Trophoblast cell (in vitro differentiated cells and primary cell): ENCODE results near the gene CSMD2.

ENCODE experiments used
- DNase-seq, 2 donors: peaks; one replicate each; pipeline ENCODE4 v3.0.0-alpha.2; 2016
- H2AFZ ChIP-seq: 2 replicates; pipeline ENCODE4 v1.6.1; 2013; ENCODE audit warnings: low read length, moderate library complexity, mild to moderate bottlenecking; ENCODE audit not compliant: insufficient read depth, poor library complexity
- H2AK5ac ChIP-seq: 2 replicates; pipeline ENCODE4 v1.6.1; 2013; ENCODE audit warnings: mild to moderate bottlenecking, low read length
- H2BK120ac ChIP-seq: 2 replicates; pipeline ENCODE4 v1.6.1; 2013; ENCODE audit warnings: low read length, mild to moderate bottlenecking, moderate library complexity; ENCODE audit not compliant: insufficient read depth, poor library complexity
- H2BK12ac ChIP-seq: 2 replicates; pipeline ENCODE4 v1.6.1; 2013; ENCODE audit warnings: mild to moderate bottlenecking, low read length, moderate library complexity
- H2BK5ac ChIP-seq: 2 replicates; pipeline ENCODE4 v1.6.1; 2013; ENCODE audit warnings: low read length, low read depth, moderate library complexity, mild to moderate bottlenecking; ENCODE audit not compliant: poor library complexity
- H3K14ac ChIP-seq: 2 replicates; pipeline ENCODE4 v1.6.1; 2013; ENCODE audit warnings: mild to moderate bottlenecking, low read length
- H3K18ac ChIP-seq: 2 replicates; pipeline ENCODE4 v1.6.1; 2013; ENCODE audit warnings: mild to moderate bottlenecking, low read length
- H3K23ac ChIP-seq: 2 replicates; pipeline ENCODE4 v1.6.1; 2013; ENCODE audit warnings: low read length
- H3K27ac ChIP-seq: 2 replicates; pipeline ENCODE4 v1.5.1; 2013; ENCODE audit warnings: low read depth, mild to moderate bottlenecking, inconsistent platforms, low read length, moderate library complexity
- H3K27me3 ChIP-seq: 2 replicates; pipeline ENCODE4 v1.6.1; 2013; ENCODE audit warnings: inconsistent platforms, mild to moderate bottlenecking, low read length, moderate library complexity; ENCODE audit not compliant: insufficient read depth
- H3K36me3 ChIP-seq, 2 experiments: 1 replicate in 1 of 2; 2 replicates in 1 of 2; pipeline ENCODE4 v1.6.1; 2013; ENCODE audit warnings: low read length in 2 of 2, mild to moderate bottlenecking in 2 of 2, moderate library complexity in 1 of 2; ENCODE audit not compliant: insufficient read depth in 2 of 2, control insufficient read depth in 1 of 2
- H3K4ac ChIP-seq: 2 replicates; pipeline ENCODE4 v1.6.1; 2013; ENCODE audit warnings: low read depth, mild to moderate bottlenecking, low read length, moderate library complexity
- H3K4me1 ChIP-seq, 2 experiments: 1 replicate in 1 of 2; 2 replicates in 1 of 2; pipeline ENCODE4 v1.6.1; 2013; ENCODE audit warnings: low read length in 2 of 2, mild to moderate bottlenecking in 2 of 2, moderate library complexity in 1 of 2; ENCODE audit not compliant: insufficient read depth in 2 of 2, control insufficient read depth in 1 of 2
- H3K4me2 ChIP-seq: 2 replicates; pipeline ENCODE4 v1.6.1; 2013; ENCODE audit warnings: inconsistent platforms, mild to moderate bottlenecking, low read length, moderate library complexity
- H3K4me3 ChIP-seq: 2 replicates; pipeline ENCODE4 v1.5.1; 2013; ENCODE audit warnings: mild to moderate bottlenecking, low read depth, low read length, inconsistent platforms
- H3K79me1 ChIP-seq: one replicate; pipeline ENCODE4 v1.6.1; 2013; ENCODE audit warnings: low read length
- H3K79me2 ChIP-seq: 2 replicates; pipeline ENCODE4 v1.6.1; 2013; ENCODE audit warnings: low read length, mild to moderate bottlenecking; ENCODE audit not compliant: control insufficient read depth, insufficient read depth, poor library complexity
- H3K9ac ChIP-seq: 2 replicates; pipeline ENCODE4 v1.6.1; 2013; ENCODE audit warnings: mild to moderate bottlenecking, low read length
- H3K9me3 ChIP-seq: 2 replicates; pipeline ENCODE4 v1.6.1; 2013; ENCODE audit warnings: low read depth, mild to moderate bottlenecking, control low read depth, inconsistent platforms, low read length; ENCODE audit not compliant: insufficient read depth
- H4K12ac ChIP-seq: 2 replicates; pipeline ENCODE4 v1.6.1; 2013; ENCODE audit warnings: low read depth, mild to moderate bottlenecking, low read length, moderate library complexity
- H4K8ac ChIP-seq: 2 replicates; pipeline ENCODE4 v1.6.1; 2013; ENCODE audit warnings: low read depth, mild to moderate bottlenecking, low read length, moderate library complexity
- H4K91ac ChIP-seq: one replicate; pipeline ENCODE4 v1.6.1; 2013; ENCODE audit warnings: low read depth, mild to moderate bottlenecking, low read length, moderate library complexity
- WGBS: extraction: QIAGEN DNeasy Blood & Tissue Kit; methylation state at CpG from one replicate; pipeline ENCODE4 v1.1.7; 2013; ENCODE audit warnings: missing lambda C conversion rate; ENCODE audit not compliant: insufficient read length, insufficient coverage; ENCODE audit errors: extremely low coverage; 5-methylcytosine and 5-hydroxymethylcytosine counted together

CSMD2 gene

GRCh38 chr1:33471416-33471815 lies 693.6 kb downstream of the CSMD2 start:
- Histone ChIP-seq H3K23ac (no peak overlapping the region), H2AK5ac (no peak overlapping the region), H3K79me2 (no peaks in the 10 kb centered on the region), H4K8ac (no peak overlapping the region), H3K4me2 (no peak overlapping the region), H2AFZ (no peak overlapping the region), H3K36me3 (no peaks in the 10 kb centered on the region), H3K18ac (no peak overlapping the region), H2BK12ac (no peak overlapping the region), H3K9me3 (no peaks in the 10 kb centered on the region), H3K4me1 (peaks cover 0 to 8% of the 10 kb centered on the region in 2 experiments), H2BK5ac (no peak overlapping the region), H3K4ac (no peak overlapping the region), H4K12ac (no peak overlapping the region), H3K14ac (no peak overlapping the region), H2BK120ac (no peak overlapping the region), H3K27ac (no peak overlapping the region), H4K91ac (no peak overlapping the region), H3K79me1 (peaks cover 3% of the 10 kb centered on the region), H3K27me3 (no peaks in the 10 kb centered on the region), H3K9ac (no peak overlapping the region), H3K4me3 (no peak overlapping the region)
- peak; percentile 78 to 93 for DNase-seq
- WGBS, result no CpG with 5 or more reads among the region's 4 CpGs

- Histone ChIP-seq H3K4me3 (no peak overlapping the region), H2BK5ac (no peak overlapping the region), H3K23ac (no peak overlapping the region), H2BK12ac (no peak overlapping the region), H3K4me2 (no peak overlapping the region), H3K14ac (no peak overlapping the region), H3K36me3 (no peaks in the 10 kb centered on the region), H4K91ac (no peak overlapping the region), H4K8ac (no peak overlapping the region), H3K4ac (no peak overlapping the region), H3K9me3 (no peaks in the 10 kb centered on the region), H3K9ac (no peak overlapping the region), H3K27ac (no peak overlapping the region), H2AK5ac (no peak overlapping the region), H2AFZ (no peak overlapping the region), H3K79me2 (no peaks in the 10 kb centered on the region), H4K12ac (no peak overlapping the region), H2BK120ac (no peak overlapping the region), H3K4me1 (peaks cover 0 to 8% of the 10 kb centered on the region in 2 experiments), H3K27me3 (no peaks in the 10 kb centered on the region), H3K18ac (no peak overlapping the region), H3K79me1 (peaks cover 3% of the 10 kb centered on the region)
- peak; percentile 79 to 88 for DNase-seq
- no CpG with 5 or more reads among the region's 11 CpGs for WGBS
Measured at GRCh38 chr1:33470495-33471012, 694.5 kb downstream of the CSMD2 start.

- no CpG with 5 or more reads among the region's 2 CpGs for WGBS
Measured at GRCh38 chr1:33469691-33470090, 695.3 kb downstream of the CSMD2 start.

GRCh38 chr1:33468967-33469366 lies 696.1 kb downstream of the CSMD2 start:
- H3K79me2 ChIP-seq, result no peaks in the 10 kb centered on the region
- no peak overlapping the region for H2BK120ac ChIP-seq
- H3K18ac ChIP-seq, result no peak overlapping the region
- no peaks in the 10 kb centered on the region for H3K36me3 ChIP-seq
- no peak overlapping the region for H4K8ac ChIP-seq
- H4K91ac ChIP-seq, result no peak overlapping the region
- no peak overlapping the region for H2BK5ac ChIP-seq
- H3K4me1 ChIP-seq, result peaks cover 0 to 8% of the 10 kb centered on the region in 2 experiments
- H2BK12ac ChIP-seq, result no peak overlapping the region
- H3K9ac ChIP-seq, result no peak overlapping the region
- H3K4me2 ChIP-seq, result no peak overlapping the region
- H2AK5ac ChIP-seq, result no peak overlapping the region
- no peaks in the 10 kb centered on the region for H3K9me3 ChIP-seq
- H2AFZ ChIP-seq, result no peak overlapping the region
- peaks cover 3% of the 10 kb centered on the region for H3K79me1 ChIP-seq
- H3K4me3 ChIP-seq, result no peak overlapping the region
- H3K4ac ChIP-seq, result no peak overlapping the region
- H4K12ac ChIP-seq, result no peak overlapping the region
- no peak overlapping the region for H3K14ac ChIP-seq
- no peak for DNase-seq
- H3K27ac ChIP-seq, result no peak overlapping the region
- WGBS, result no CpG with 5 or more reads among the region's 3 CpGs
- H3K27me3 ChIP-seq, result no peaks in the 10 kb centered on the region
- H3K23ac ChIP-seq, result no peak overlapping the region

More at GRCh38 chr1:33469691-33470090, 695.3 kb downstream of the CSMD2 start:
- Histone ChIP-seq H4K8ac (no peak overlapping the region), H2AFZ (no peak overlapping the region), H3K4me3 (no peak overlapping the region), H4K91ac (no peak overlapping the region), H3K79me2 (no peaks in the 10 kb centered on the region), H3K4ac (no peak overlapping the region), H3K18ac (no peak overlapping the region), H3K9me3 (no peaks in the 10 kb centered on the region), H3K9ac (no peak overlapping the region), H3K79me1 (peaks cover 3% of the 10 kb centered on the region), H3K4me1 (peaks cover 0 to 8% of the 10 kb centered on the region in 2 experiments), H2AK5ac (no peak overlapping the region), H4K12ac (no peak overlapping the region), H2BK5ac (no peak overlapping the region), H3K36me3 (no peaks in the 10 kb centered on the region), H3K14ac (no peak overlapping the region), H2BK120ac (no peak overlapping the region), H3K4me2 (no peak overlapping the region), H3K27ac (no peak overlapping the region), H2BK12ac (no peak overlapping the region), H3K23ac (no peak overlapping the region), H3K27me3 (no peaks in the 10 kb centered on the region)
- DNase-seq, result no peak
